Lower leg skin (tissue), 3 donors: ENCODE measurements around the gene CCNA2.

Source experiments
- CTCF ChIP-seq, 3 donors: fragments of 450-650 bp; IDR thresholded peaks; one replicate each; pipeline ENCODE4 v1.5.1; 2016; ENCODE audit warnings: antibody characterized with exemption in 3 of 3, mild to moderate bottlenecking in 3 of 3, moderate library complexity in 2 of 3
- POLR2A ChIP-seq, 2 donors: fragments of 450-650 bp; IDR thresholded peaks; one replicate each; pipeline ENCODE4 v1.6.1; 2016 to 2017; ENCODE audit warnings: antibody characterized with exemption in 2 of 2, mild to moderate bottlenecking in 1 of 2, moderate library complexity in 1 of 2

DNA sequence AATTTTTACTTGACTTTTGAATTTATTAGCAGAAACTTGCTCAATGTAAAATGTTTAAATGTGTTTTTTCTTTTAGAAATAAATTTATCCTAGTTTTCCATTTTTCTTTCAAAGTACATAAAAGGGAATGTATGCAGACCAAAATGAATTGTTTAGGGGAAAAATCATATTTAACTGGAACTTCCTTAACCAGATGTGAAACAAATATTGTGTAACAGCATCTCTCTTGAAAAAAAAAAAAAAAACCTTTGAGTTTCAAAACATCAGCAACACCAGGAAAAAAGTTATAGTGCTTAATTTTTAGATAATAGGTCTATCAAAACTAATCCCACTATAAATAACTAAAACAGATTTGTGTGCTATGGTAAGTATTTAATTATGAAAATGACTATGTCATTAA, 14.5 kb upstream of the CCNA2 start:
- no peak for TF ChIP-seq POLR2A (IDR thresholded peaks at IDR 0.05)
- no peak for TF ChIP-seq CTCF (IDR thresholded peaks at IDR 0.05)
